CD8-positive, alpha-beta memory T cell (primary cell): Measurements from ENCODE around the gene C5orf58. TPM values are rescaled to one million over a fixed set of nuclear protein-coding genes. Genes with fewer than 3 reads are reported as not detected.

Experiments used
- CTCF ChIA-PET: fragments of 350-600 bp; sonication (Branson Sonifier 250); formaldehyde crosslinking; loops from one replicate; lab custom pipeline; 2021; ENCODE audit warnings: antibody characterized with exemption; lab: Charles Lee
- POLR2A ChIA-PET: fragments of 350-600 bp; sonication (Branson Sonifier 250); formaldehyde crosslinking; loops from one replicate; lab custom pipeline; 2021; ENCODE audit warnings: antibody characterized with exemption; lab: Charles Lee
- DNase-seq, 5 donors: peaks; one replicate each; pipeline versions ENCODE4 v3.0.0 to v3.0.0-alpha.2; 2020 to 2022; ENCODE audit warnings: mixed read lengths in 1 of 5
- H3K27ac ChIP-seq: one replicate; pipeline ENCODE4 v1.7.0; 2013; ENCODE audit warnings: low read depth, mild to moderate bottlenecking, low read length, moderate library complexity
- H3K27me3 ChIP-seq: 2 replicates; pipeline ENCODE4 v1.7.0; 2013; ENCODE audit warnings: low read length, mild to moderate bottlenecking; ENCODE audit not compliant: insufficient read depth, poor library complexity, severe bottlenecking
- H3K36me3 ChIP-seq: 2 replicates; pipeline ENCODE4 v1.7.0; 2013; ENCODE audit warnings: mild to moderate bottlenecking, low read length, moderate library complexity; ENCODE audit not compliant: insufficient read depth
- H3K4me1 ChIP-seq: 2 replicates; pipeline ENCODE4 v1.7.0; 2013; ENCODE audit warnings: mild to moderate bottlenecking, low read length, moderate library complexity; ENCODE audit not compliant: insufficient read depth
- H3K4me3 ChIP-seq: 2 replicates; pipeline ENCODE4 v1.7.0; 2013; ENCODE audit warnings: mild to moderate bottlenecking, low read length
- H3K9me3 ChIP-seq: 2 replicates; pipeline ENCODE4 v1.7.0; 2013; ENCODE audit warnings: mild to moderate bottlenecking, low read length
- H3K27ac Mint-ChIP-seq, 8 donors: one replicate each; pipeline ENCODE4 v1.8.0; 2020 to 2021; ENCODE audit warnings: mixed read lengths in 8 of 8, mild to moderate bottlenecking in 6 of 8, inconsistent platforms in 3 of 8, moderate library complexity in 3 of 8
- H3K27me3 Mint-ChIP-seq, 2 donors: one replicate each; pipeline ENCODE4 v1.8.0; 2020 to 2021; ENCODE audit warnings: mixed read lengths in 2 of 2, mild to moderate bottlenecking in 1 of 2, moderate library complexity in 1 of 2
- H3K36me3 Mint-ChIP-seq, 3 donors: one replicate each; pipeline ENCODE4 v1.8.0; 2020 to 2021; ENCODE audit warnings: mixed read lengths in 3 of 3, inconsistent platforms in 1 of 3, mild to moderate bottlenecking in 1 of 3
- H3K4me1 Mint-ChIP-seq, 3 donors: one replicate each; pipeline ENCODE4 v1.8.0; 2020 to 2021; ENCODE audit warnings: mixed read lengths in 3 of 3, inconsistent platforms in 1 of 3, mild to moderate bottlenecking in 1 of 3
- H3K4me3 Mint-ChIP-seq, 7 donors: one replicate each; pipeline ENCODE4 v1.8.0; 2020 to 2021; ENCODE audit warnings: mixed read lengths in 7 of 7, mild to moderate bottlenecking in 6 of 7, moderate library complexity in 4 of 7, inconsistent platforms in 2 of 7
- H3K9me3 Mint-ChIP-seq, 5 donors: one replicate each; pipeline ENCODE4 v1.8.0; 2020 to 2022; ENCODE audit warnings: mixed read lengths in 5 of 5, mild to moderate bottlenecking in 3 of 5, moderate library complexity in 2 of 5, inconsistent platforms in 1 of 5
- polyA plus RNA-seq: library from polyadenylated mRNA; unstranded; fragments of 300-500 nt; fragmentation: Illumina TruSeq; gene quantifications from one replicate; pipeline ENCODE4 v1.2.3, GENCODE V29; 2021
- total RNA-seq, 2 experiments: library from RNA; stranded (reverse); gene quantifications; one replicate each; pipeline ENCODE4 v1.2.3, GENCODE V29; 2021

C5orf58 gene
- total and polyA plus RNA-seq, 3 experiments from 2014 or later, result 0.99 TPM; not detected in 2

- H3K4me3 ChIP-seq, result no peak overlapping the region
- no peaks in the 10 kb centered on the region for H3K27me3 ChIP-seq
- H3K9me3 ChIP-seq, result no peaks in the 10 kb centered on the region
- POLR2A ChIA-PET, result interaction anchor here (1.2 to 1.7 kb wide), 3 partner anchors 42 to 113 kb away, joined by 3 to 8 read pairs (median 3); no protein-coding TSS in a partner anchor
- no peaks in the 10 kb centered on the region for H3K36me3 Mint-ChIP-seq
- DNase-seq, result peak; percentile 62 to 80 (median 63)
- H3K4me1 Mint-ChIP-seq, result peaks cover 3 to 6% (median 4%) of the 10 kb centered on the region in 3 donors
- no peak overlapping the region for H3K27ac ChIP-seq
- CTCF ChIA-PET, result interaction anchor here (0.7 to 10.5 kb wide), 35 partner anchors 8 to 209 kb away, joined by 3 to 172 read pairs (median 5); partner anchors contain the start of gene LCP2
- no peak overlapping the region for H3K4me3 Mint-ChIP-seq
- H3K9me3 Mint-ChIP-seq, result no peaks in the 10 kb centered on the region
- no peaks in the 10 kb centered on the region for H3K36me3 ChIP-seq
- no peaks in the 10 kb centered on the region for H3K4me1 ChIP-seq
- H3K27ac Mint-ChIP-seq, result peak overlapping the region in 2 of 8 donors; percentile 5 to 74
- peaks cover 0 to 8% of the 10 kb centered on the region in 2 donors for H3K27me3 Mint-ChIP-seq
These were observed 7.3 kb upstream of the C5orf58 start for GRCh38 chr5:170225326-170226128.

- Histone ChIP-seq H3K4me3 (no peak overlapping the region), H3K27ac (no peak overlapping the region), H3K27me3 (no peaks in the 10 kb centered on the region), H3K4me1 (no peaks in the 10 kb centered on the region), H3K9me3 (no peaks in the 10 kb centered on the region), H3K36me3 (no peaks in the 10 kb centered on the region)
- H3K36me3 Mint-ChIP-seq, result no peaks in the 10 kb centered on the region
- H3K27ac Mint-ChIP-seq, result peak overlapping the region in 2 of 8 donors; percentile 5 to 74
- H3K9me3 Mint-ChIP-seq, result no peaks in the 10 kb centered on the region
- CTCF ChIA-PET, result interaction anchor here (0.7 to 10.5 kb wide), 35 partner anchors 8 to 209 kb away, joined by 3 to 172 read pairs (median 5); partner anchors contain the start of gene LCP2
- POLR2A ChIA-PET, result interaction anchor here (1.2 to 1.7 kb wide), 3 partner anchors 41 to 113 kb away, joined by 3 to 8 read pairs (median 3); no protein-coding TSS in a partner anchor
- peaks cover 0 to 6% of the 10 kb centered on the region in 2 donors for H3K27me3 Mint-ChIP-seq
- H3K4me3 Mint-ChIP-seq, result no peak overlapping the region
- peaks cover 3 to 6% (median 4%) of the 10 kb centered on the region in 3 donors for H3K4me1 Mint-ChIP-seq
- DNase-seq, result no peak
These were observed 6.6 kb upstream of the C5orf58 start for GRCh38 chr5:170226129-170226615.

DNA sequence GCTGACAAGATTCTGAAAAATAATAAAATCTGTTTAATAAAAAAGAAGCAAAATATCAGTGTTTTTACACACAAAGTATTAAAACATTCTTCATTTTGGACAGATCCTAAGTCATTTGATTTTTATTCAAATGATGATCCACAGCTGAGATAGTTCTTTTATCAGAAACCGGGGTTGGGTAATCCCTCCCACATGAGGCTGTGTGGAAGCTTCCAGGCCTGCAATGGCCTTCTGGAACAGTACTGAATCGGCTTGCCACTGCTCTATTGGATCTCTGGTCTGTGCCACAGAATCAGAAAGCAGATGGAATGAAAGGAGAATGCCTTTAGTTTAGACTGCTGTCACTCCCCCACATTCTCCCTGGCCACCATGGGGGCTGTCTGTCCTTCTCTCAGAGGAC lies 6.1 kb upstream of the C5orf58 start:
- Mint-ChIP-seq H3K36me3 (no peaks in the 10 kb centered on the region), H3K27ac (no peak overlapping the region), H3K9me3 (no peaks in the 10 kb centered on the region), H3K4me1 (peaks cover 3 to 6% (median 4%) of the 10 kb centered on the region in 3 donors), H3K4me3 (no peak overlapping the region), H3K27me3 (peaks cover 0 to 6% of the 10 kb centered on the region in 2 donors)
- no peaks in the 10 kb centered on the region for H3K4me1 ChIP-seq
- H3K4me3 ChIP-seq, result no peak overlapping the region
- no peak for DNase-seq
- POLR2A ChIA-PET, result interaction anchor here (1.3 to 1.7 kb wide), 2 partner anchors 41 to 112 kb away, joined by 3 to 8 read pairs; no protein-coding TSS in a partner anchor
- no peaks in the 10 kb centered on the region for H3K9me3 ChIP-seq
- H3K27ac ChIP-seq, result no peak overlapping the region
- no peaks in the 10 kb centered on the region for H3K27me3 ChIP-seq
- H3K36me3 ChIP-seq, result no peaks in the 10 kb centered on the region
- CTCF ChIA-PET, result interaction anchor here (0.9 to 10.5 kb wide), 25 partner anchors 10 to 205 kb away, joined by 3 to 172 read pairs (median 7); partner anchors contain the start of gene LCP2

- H3K27ac ChIP-seq, result no peak overlapping the region
- peaks cover 0 to 6% of the 10 kb centered on the region in 2 donors for H3K27me3 Mint-ChIP-seq
- H3K9me3 Mint-ChIP-seq, result no peaks in the 10 kb centered on the region
- ChIA-PET CTCF (interaction anchor here (1.2 to 10.5 kb wide), 4 partner anchors 105 to 114 kb away, joined by 4 to 172 read pairs (median 18); no protein-coding TSS in a partner anchor), POLR2A (no interaction called here)
- no peaks in the 10 kb centered on the region for H3K36me3 Mint-ChIP-seq
- H3K4me3 Mint-ChIP-seq, result no peak overlapping the region
- no peak overlapping the region for H3K4me3 ChIP-seq
- H3K4me1 Mint-ChIP-seq, result peaks cover 3 to 6% (median 4%) of the 10 kb centered on the region in 3 donors
- no peak for DNase-seq
- peak overlapping the region in 1 of 8 donors; percentile 30 for H3K27ac Mint-ChIP-seq
- H3K36me3 ChIP-seq, result no peaks in the 10 kb centered on the region
- H3K9me3 ChIP-seq, result no peaks in the 10 kb centered on the region
- H3K27me3 ChIP-seq, result no peaks in the 10 kb centered on the region
- no peaks in the 10 kb centered on the region for H3K4me1 ChIP-seq
These were observed 3.9 kb upstream of the C5orf58 start for GRCh38 chr5:170228762-170229435.

- ChIA-PET POLR2A (no interaction called here), CTCF (interaction anchor here (3.2 kb wide), 1 partner anchor 106 kb away, joined by 17 read pairs; no protein-coding TSS in a partner anchor)
- Mint-ChIP-seq H3K36me3 (peaks cover 0 to 2% (median 1%) of the 10 kb centered on the region in 3 donors), H3K9me3 (no peaks in the 10 kb centered on the region), H3K4me3 (no peak overlapping the region), H3K4me1 (peaks cover 0 to 9% (median 0%) of the 10 kb centered on the region in 3 donors), H3K27ac (no peak overlapping the region), H3K27me3 (peaks cover 0 to 1% of the 10 kb centered on the region in 2 donors)
- Histone ChIP-seq H3K36me3 (no peaks in the 10 kb centered on the region), H3K9me3 (no peaks in the 10 kb centered on the region), H3K27ac (no peak overlapping the region), H3K4me3 (no peak overlapping the region), H3K27me3 (no peaks in the 10 kb centered on the region), H3K4me1 (no peaks in the 10 kb centered on the region)
- no peak for DNase-seq
These were observed 640 bp downstream of the C5orf58 start for GRCh38 chr5:170233358-170233892.

DNA sequence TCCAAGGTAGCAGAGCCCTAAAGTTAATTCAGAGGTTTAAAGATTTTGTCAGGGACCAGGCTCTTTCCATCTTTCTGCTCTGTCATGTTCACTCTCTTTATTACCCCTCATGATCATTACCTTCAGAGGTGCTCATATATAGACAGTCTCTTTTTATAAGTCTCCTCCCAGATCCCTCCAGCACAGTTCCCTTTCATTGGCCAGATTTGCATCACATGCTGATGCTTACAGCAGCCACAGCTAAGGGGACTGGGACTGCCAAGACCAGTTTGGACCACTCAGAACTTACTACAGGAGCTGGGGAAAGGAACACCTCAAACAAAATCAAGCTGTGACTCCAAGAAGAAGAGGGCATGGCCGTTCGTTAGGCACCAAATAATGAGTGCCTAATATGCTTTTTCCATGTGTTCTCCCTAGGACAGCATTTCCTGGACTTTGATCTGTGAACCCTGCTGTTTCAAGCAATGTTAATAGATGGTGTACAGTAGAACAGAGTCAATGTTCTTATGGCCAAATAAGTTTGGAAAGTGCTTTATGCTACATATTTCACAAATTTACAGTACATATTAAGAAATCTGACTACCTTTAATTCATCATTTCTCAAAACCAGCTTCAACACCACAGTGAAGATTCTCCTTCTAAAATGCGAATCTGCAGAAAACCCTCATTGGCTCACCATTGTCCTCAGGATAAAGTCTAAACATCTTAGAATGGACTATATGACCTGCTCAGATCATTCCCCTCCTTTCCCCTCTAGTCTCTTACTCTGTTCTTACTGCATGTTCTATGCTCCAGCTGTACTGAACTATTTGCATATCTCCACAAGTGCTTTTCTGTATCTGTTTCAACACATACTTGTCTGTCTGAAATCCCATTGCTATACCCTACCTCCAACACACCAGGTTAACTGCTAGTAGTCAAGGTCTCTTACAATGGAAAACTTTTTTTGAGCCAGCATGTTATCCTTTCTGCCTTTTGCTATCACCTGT lies 3.4 kb downstream of the C5orf58 start:
- no peak overlapping the region for H3K27ac ChIP-seq
- H3K9me3 ChIP-seq, result no peaks in the 10 kb centered on the region
- Mint-ChIP-seq H3K27ac (peak overlapping the region in 7 of 8 donors; percentile 2 to 75 (median 44)), H3K36me3 (peaks cover 0 to 2% (median 1%) of the 10 kb centered on the region in 3 donors), H3K9me3 (no peaks in the 10 kb centered on the region), H3K4me3 (no peak overlapping the region), H3K27me3 (no peaks in the 10 kb centered on the region), H3K4me1 (peaks cover 0 to 9% (median 0%) of the 10 kb centered on the region in 3 donors)
- no peak overlapping the region for H3K4me3 ChIP-seq
- H3K27me3 ChIP-seq, result no peaks in the 10 kb centered on the region
- DNase-seq, result no peak
- no peaks in the 10 kb centered on the region for H3K36me3 ChIP-seq
- ChIA-PET POLR2A (interaction anchor here (0.6 kb wide), 1 partner anchor 57 kb away, joined by 3 read pairs; no protein-coding TSS in a partner anchor), CTCF (interaction anchor here (1.0 to 1.9 kb wide), 3 partner anchors 10 to 103 kb away, joined by 4 to 10 read pairs (median 6); no protein-coding TSS in a partner anchor)
- H3K4me1 ChIP-seq, result no peaks in the 10 kb centered on the region
